A549 (cell line): ENCODE results near the gene PLXNA3. TPM values are rescaled to one million over a fixed set of nuclear protein-coding genes. Genes with fewer than 3 reads are reported as not detected.

ENCODE experiments used
- ATAC-seq, 2 experiments: fragments of 200-7000 bp in 1 of 2; fragments of >200 bp in 1 of 2; cut with Nextera tagmentation in 1 of 2; cut with Tn5 transposase in 1 of 2; 3 replicates each; pipeline versions ENCODE4 v1.8.0 to v1.9.1; 2018 to 2020; ENCODE audit warnings: mild to moderate bottlenecking in 1 of 2, moderate library complexity in 1 of 2
- CTCF ChIA-PET: fragments of 300-600 bp; sonication (Branson Sonifier 250); formaldehyde crosslinking; extraction: SDS; loops from one replicate; lab custom pipeline; 2021; ENCODE audit warnings: antibody characterized with exemption, inconsistent platforms; lab: Yijun Ruan, JAX
- POLR2A ChIA-PET: fragments of 350-600 bp; formaldehyde crosslinking; extraction: SDS; loops from one replicate; lab custom pipeline; 2021; ENCODE audit warnings: antibody characterized with exemption, inconsistent platforms; lab: Yijun Ruan, JAX
- DNase-seq, 2 experiments: peaks; one replicate each; pipeline versions ENCODE4 v3.0.0 to v3.0.0-alpha.2; 2011 to 2016; ENCODE audit warnings: low read depth in 1 of 2, low spot score in 1 of 2
- FAIRE-seq: peaks from 2 replicates; lab custom pipeline; 2011; peaks lifted over from hg19 to GRCh38; lab: Jason Lieb, UNC
- H3K27ac ChIP-seq, 2 experiments: fragments of >200 bp; sonication (Bioruptor Twin); formaldehyde crosslinking; 3 replicates each; pipeline ENCODE4 v1.5.1; 2016 to 2017
- H3K4me1 ChIP-seq: fragments of >200 bp; sonication (Bioruptor Twin); formaldehyde crosslinking; 3 replicates; pipeline ENCODE4 v1.6.1; 2016
- H3K4me2 ChIP-seq: fragments of >200 bp; sonication (Bioruptor Twin); formaldehyde crosslinking; 3 replicates; pipeline ENCODE4 v1.6.1; 2016
- H3K4me3 ChIP-seq: fragments of >200 bp; sonication (Bioruptor Twin); formaldehyde crosslinking; 3 replicates; pipeline ENCODE4 v1.5.1; 2016
- H3K9me3 ChIP-seq: fragments of >200 bp; sonication (Bioruptor Twin); formaldehyde crosslinking; 3 replicates; pipeline ENCODE4 v1.6.1; 2016
- BHLHE40 ChIP-seq: IDR thresholded peaks from 2 replicates; pipeline ENCODE4 v1.6.1; 2012; ENCODE audit warnings: low read depth, low read length, inconsistent platforms
- CHD2 ChIP-seq: fragments of 150-350 bp; IDR thresholded peaks from 2 replicates; pipeline ENCODE4 v1.6.1; 2014; ENCODE audit warnings: low read length; ENCODE audit not compliant: partially characterized antibody
- EHF ChIP-seq: fragments of 250-450 bp; sonication (Bioruptor Pico); IDR thresholded peaks from 2 replicates; pipeline ENCODE4 v1.5.0; 2020; ENCODE audit warnings: mild to moderate bottlenecking
- EP300 ChIP-seq, 2 experiments: fragments of >200 bp; sonication (Bioruptor Twin); formaldehyde crosslinking; IDR thresholded peaks; 2 replicates in 1 of 2; 3 replicates in 1 of 2; pipeline ENCODE4 v1.6.1; 2016 to 2017
- ESRRA ChIP-seq: fragments of 150-350 bp; IDR thresholded peaks from 2 replicates; pipeline ENCODE4 v1.6.1; 2014; ENCODE audit warnings: mild to moderate bottlenecking, low read length, borderline replicate concordance
- FOSB ChIP-seq: fragments of 250-450 bp; sonication (Bioruptor Pico); IDR thresholded peaks from 2 replicates; pipeline ENCODE4 v1.5.0; 2020; ENCODE audit warnings: mild to moderate bottlenecking, moderate library complexity
- FOSL2 ChIP-seq, 2 experiments: fragments of 450-650 bp in 1 of 2; fragments of >200 bp in 1 of 2; sonication (Bioruptor Twin) in 1 of 2; formaldehyde crosslinking; IDR thresholded peaks; 2 replicates each; pipeline versions ENCODE4 v1.5.0 to v1.6.1; 2016 to 2020; ENCODE audit warnings: mild to moderate bottlenecking in 1 of 2, moderate library complexity in 1 of 2
- HDAC2 ChIP-seq: fragments of 200-600 bp; sonication (generic); IDR thresholded peaks from 2 replicates; pipeline ENCODE4 v1.6.1; 2016
- HES2 ChIP-seq: fragments of >200 bp; sonication (Bioruptor Twin); formaldehyde crosslinking; IDR thresholded peaks from 2 replicates; pipeline ENCODE4 v1.6.1; 2016
- KDM1A ChIP-seq: fragments of 200-600 bp; sonication (generic); IDR thresholded peaks from 2 replicates; pipeline ENCODE4 v1.6.1; 2016; ENCODE audit warnings: low read depth, mild to moderate bottlenecking
- KDM5A ChIP-seq: fragments of 200-600 bp; sonication (generic); IDR thresholded peaks from 2 replicates; pipeline ENCODE4 v1.6.1; 2016; ENCODE audit warnings: antibody characterized with exemption, mild to moderate bottlenecking
- MAFK ChIP-seq: fragments of 450-650 bp; IDR thresholded peaks from 2 replicates; pipeline ENCODE4 v1.6.1; 2014; ENCODE audit not compliant: partially characterized antibody
- MAZ ChIP-seq: fragments of 150-350 bp; IDR thresholded peaks from 2 replicates; pipeline ENCODE4 v1.6.1; 2014; ENCODE audit warnings: antibody characterized with exemption, low read depth, low read length, borderline replicate concordance
- MYC ChIP-seq: IDR thresholded peaks from 2 replicates; pipeline ENCODE4 v1.6.1; 2012; ENCODE audit warnings: mild to moderate bottlenecking, inconsistent platforms, low read length, improper control_type of control experiment, borderline replicate concordance
- RNF2 ChIP-seq: fragments of 200-600 bp; sonication (generic); IDR thresholded peaks from 2 replicates; pipeline ENCODE4 v1.6.1; 2016; ENCODE audit warnings: low read depth, mild to moderate bottlenecking, antibody characterized with exemption, moderate library complexity, borderline replicate concordance
- SMC3 ChIP-seq: fragments of >200 bp; sonication (Bioruptor Twin); formaldehyde crosslinking; IDR thresholded peaks from 3 replicates; pipeline ENCODE4 v1.6.1; 2018; ENCODE audit warnings: inconsistent platforms
- TP53 ChIP-seq: fragments of 250-450 bp; sonication (Bioruptor Pico); IDR thresholded peaks from 2 replicates; pipeline ENCODE4 v1.5.0; 2021; ENCODE audit warnings: mild to moderate bottlenecking, moderate library complexity
- USF2 ChIP-seq: fragments of 450-650 bp; IDR thresholded peaks from 2 replicates; pipeline ENCODE4 v1.6.1; 2014; ENCODE audit warnings: antibody characterized with exemption
- ZNF302 ChIP-seq: fragments of 250-450 bp; sonication (Bioruptor Pico); IDR thresholded peaks from 2 replicates; pipeline ENCODE4 v1.9.0; 2021; ENCODE audit warnings: inconsistent platforms, mild to moderate bottlenecking, moderate library complexity
- WGBS: methylation state at CpG from one replicate; pipeline ENCODE4 v1.1.6; 2017; ENCODE audit errors: missing lambda C conversion rate; 5-methylcytosine and 5-hydroxymethylcytosine counted together
- polyA plus RNA-seq, 4 experiments: library from polyadenylated mRNA; depleted of rRNA in 3 of 4; stranded (reverse); fragments of >200 nt; fragmentation: RNase III in 1 of 4; extraction: RNeasy Plus Mini Kit Qiagen cat#74134 plus additional on column Dnase treatment in 1 of 4; gene quantifications; 2 replicates in 3 of 4; 3 replicates in 1 of 4; pipeline ENCODE4 v1.2.3, GENCODE V29; 2011 to 2017
- TF ChIP-seq, protein P1 (sequence below): fragments of 250-450 bp; sonication (Bioruptor Pico); IDR thresholded peaks from 2 replicates; pipeline ENCODE4 v1.5.0; 2020; ENCODE audit warnings: low read depth, mild to moderate bottlenecking, moderate library complexity
- TF ChIP-seq, protein P2 (sequence below): fragments of >200 bp; sonication (Bioruptor Twin); formaldehyde crosslinking; IDR thresholded peaks from 3 replicates; pipeline ENCODE4 v1.6.1; 2016

Gene PLXNA3
- polyA plus RNA-seq, 2 of the 4 experiments (the other 2 are of a cell fraction) = 3.4 to 10.1 TPM

- TF ChIP-seq USF2 = peak; percentile 83
- no peak for TF ChIP-seq RNF2
- no peak for TF ChIP-seq MAFK
- no peak; the same call in 1 of the 2 replicates for TF ChIP-seq HDAC2
- TF ChIP-seq KDM5A = peak; percentile 82
- no peak for TF ChIP-seq SMC3
- TF ChIP-seq, protein P1, sequence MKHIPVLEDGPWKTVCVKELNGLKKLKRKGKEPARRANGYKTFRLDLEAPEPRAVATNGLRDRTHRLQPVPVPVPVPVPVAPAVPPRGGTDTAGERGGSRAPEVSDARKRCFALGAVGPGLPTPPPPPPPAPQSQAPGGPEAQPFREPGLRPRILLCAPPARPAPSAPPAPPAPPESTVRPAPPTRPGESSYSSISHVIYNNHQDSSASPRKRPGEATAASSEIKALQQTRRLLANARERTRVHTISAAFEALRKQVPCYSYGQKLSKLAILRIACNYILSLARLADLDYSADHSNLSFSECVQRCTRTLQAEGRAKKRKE (CRISPR knock-in tag) = no peak
- no peak for TF ChIP-seq BHLHE40
- no peak for TF ChIP-seq MAZ
- no peak for TF ChIP-seq EP300 (IDR thresholded peaks at IDR 0.05)
Measured at GRCh38 chrX:154428176-154429171, 29.6 kb upstream of the PLXNA3 start, which contains the start of gene ATP6AP1 (continued).

GRCh38 chrX:154429711-154430110 lies 28.4 kb upstream of the PLXNA3 start:
- CTCF ChIA-PET = interaction anchor here (1.0 kb wide), 1 partner anchor 12 kb away, joined by 3 read pairs; no protein-coding TSS in a partner anchor
- Histone ChIP-seq H3K27ac (no peak overlapping the region), H3K4me1 (peaks cover 11% of the 10 kb centered on the region; the same call in 2 of the 3 replicates)
- no peak for DNase-seq
- TF ChIP-seq ESRRA = no peak
- TF ChIP-seq CHD2 = no peak
- TF ChIP-seq ZNF302 (CRISPR knock-in tag) = no peak
- TF ChIP-seq FOSB = no peak
- TF ChIP-seq HES2 = no peak
- TF ChIP-seq MYC = no peak
- TF ChIP-seq, protein P2, sequence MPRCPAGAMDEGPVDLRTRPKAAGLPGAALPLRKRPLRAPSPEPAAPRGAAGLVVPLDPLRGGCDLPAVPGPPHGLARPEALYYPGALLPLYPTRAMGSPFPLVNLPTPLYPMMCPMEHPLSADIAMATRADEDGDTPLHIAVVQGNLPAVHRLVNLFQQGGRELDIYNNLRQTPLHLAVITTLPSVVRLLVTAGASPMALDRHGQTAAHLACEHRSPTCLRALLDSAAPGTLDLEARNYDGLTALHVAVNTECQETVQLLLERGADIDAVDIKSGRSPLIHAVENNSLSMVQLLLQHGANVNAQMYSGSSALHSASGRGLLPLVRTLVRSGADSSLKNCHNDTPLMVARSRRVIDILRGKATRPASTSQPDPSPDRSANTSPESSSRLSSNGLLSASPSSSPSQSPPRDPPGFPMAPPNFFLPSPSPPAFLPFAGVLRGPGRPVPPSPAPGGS = no peak
- TF ChIP-seq EHF (CRISPR knock-in tag) = no peak
- TF ChIP-seq, all 56 proteins: peak for 0
- POLR2A ChIA-PET = no interaction called here
- ATAC-seq = no peak
- H3K4me3 ChIP-seq = no peak overlapping the region
- FAIRE-seq = no peak
- WGBS = 88% methylated on average over 2 of the region's 2 CpGs
- no peaks in the 10 kb centered on the region for H3K9me3 ChIP-seq
- H3K4me2 ChIP-seq = peak overlapping the region; percentile 88

DNA sequence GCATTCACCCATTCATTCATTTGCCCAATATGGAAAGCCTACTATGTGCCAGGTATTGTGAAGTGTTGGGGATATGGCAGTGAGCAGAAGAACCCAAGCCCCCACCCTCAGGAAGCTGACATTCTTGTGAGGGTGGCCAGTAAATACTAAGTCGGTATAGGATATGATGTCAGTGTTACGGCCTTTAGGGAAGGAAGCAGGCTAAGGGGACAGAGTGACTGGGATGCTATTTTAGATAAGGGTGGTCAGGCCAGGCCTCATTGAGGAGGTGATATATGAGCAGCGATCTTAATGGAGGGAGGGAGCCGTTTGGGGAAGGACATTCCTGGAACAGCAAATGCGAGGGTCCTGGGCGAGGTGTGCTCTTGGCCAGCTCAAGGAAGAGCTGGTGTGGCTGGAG lies 27.6 kb upstream of the PLXNA3 start:
- Histone ChIP-seq H3K4me1 (peaks cover 11% of the 10 kb centered on the region; the same call in 2 of the 3 replicates), H3K4me3 (no peak overlapping the region), H3K4me2 (no peak overlapping the region), H3K9me3 (no peaks in the 10 kb centered on the region), H3K27ac (no peak overlapping the region)
- 92% methylated on average over 6 of the region's 6 CpGs for WGBS
- no peak for FAIRE-seq
- DNase-seq = no peak
- TF ChIP-seq MAFK (no peak), TP53 (CRISPR knock-in tag) (no peak), FOSL2 (IDR thresholded peaks at IDR 0.05) (no peak), FOSL2 (CRISPR knock-in tag; IDR thresholded peaks at IDR 0.05) (no peak), KDM1A (no peak), KDM5A (no peak)
- no peak for ATAC-seq
- CTCF ChIA-PET = no interaction called here
- POLR2A ChIA-PET = no interaction called here
